Measurements from ENCODE around the gene KLK12.

The KLK12 gene

GRCh38 chr19:51043497-51043896 is 8.7 kb upstream of the KLK12 start:
- no peaks in the 10 kb centered on the region for H3K79me2 ChIP-seq (ENCODE audit: low read length)
- H3K9ac ChIP-seq (ENCODE audit: low read length): no peak overlapping the region
- H3K27ac ChIP-seq (ENCODE audit: low read length): no peak overlapping the region
- no peaks in the 10 kb centered on the region for H3F3A ChIP-seq (ENCODE audit: insufficient read depth, low read length)
- TF ChIP-seq EZH2 (optimal IDR thresholded peaks at IDR 0.05; ENCODE audit: low read depth, low read length): no peak
- no peak for TF ChIP-seq CTCF (IDR thresholded peaks at IDR 0.05; ENCODE audit: low read length)
- no peak for TF ChIP-seq EZH2phosphoT487 (IDR thresholded peaks at IDR 0.05; ENCODE audit: low read length)
- H3K4me1 ChIP-seq (ENCODE audit: low read length): no peaks in the 10 kb centered on the region
- H3K4me2 ChIP-seq (ENCODE audit: low read depth, low read length): no peak overlapping the region
- no peak for DNase-seq
- H3K9me3 ChIP-seq (replicated peaks; ENCODE audit: insufficient read depth, low read length): no peaks in the 10 kb centered on the region
- H3K9me2 ChIP-seq (replicated peaks; ENCODE audit: insufficient read depth, low read length): no peaks in the 10 kb centered on the region
- H2AFZ ChIP-seq (ENCODE audit: low read length): no peak overlapping the region
- H3K4me3 ChIP-seq (ENCODE audit: low read length): no peak overlapping the region
- no peaks in the 10 kb centered on the region for H4K20me1 ChIP-seq (ENCODE audit: insufficient read depth, low read length)
- no peaks in the 10 kb centered on the region for H3K36me3 ChIP-seq (replicated peaks; ENCODE audit: insufficient read depth, low read length)
- H3K27me3 ChIP-seq (replicated peaks; ENCODE audit: insufficient read depth, low read length): peaks cover 25% of the 10 kb centered on the region

DNA sequence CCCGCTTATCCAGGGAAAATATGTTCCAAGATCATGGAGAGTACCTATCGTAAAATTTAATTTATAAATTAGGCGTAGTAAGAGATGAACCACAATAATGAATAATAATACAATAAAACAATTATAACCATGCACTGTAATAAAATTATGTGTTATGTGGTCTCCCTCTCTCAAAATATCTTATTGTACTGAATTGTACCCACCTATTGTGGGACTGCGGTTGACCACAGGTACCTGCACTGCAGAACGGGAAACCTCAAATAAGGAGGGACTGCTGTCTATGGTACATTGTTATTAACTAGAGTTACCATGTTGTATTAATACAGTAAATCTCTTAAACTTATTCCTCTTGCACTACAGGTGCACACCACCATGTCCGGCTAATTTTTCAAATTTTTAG is 5.3 kb upstream of the KLK12 start:
- peaks cover 5% of the 10 kb centered on the region; the same call in 1 of the 2 replicates for H3K27me3 ChIP-seq (replicated peaks; ENCODE audit: insufficient read depth, low read length)
- no peaks in the 10 kb centered on the region for H3K79me2 ChIP-seq (ENCODE audit: low read length)

GRCh38 chr19:51036519-51036918 is 1.7 kb upstream of the KLK12 start:
- no peaks in the 10 kb centered on the region for H3K9me3 ChIP-seq (replicated peaks; ENCODE audit: insufficient read depth, low read length)
- no peaks in the 10 kb centered on the region; the same call in 1 of the 2 replicates for H3K27me3 ChIP-seq (replicated peaks; ENCODE audit: insufficient read depth, low read length)
- H3K36me3 ChIP-seq (replicated peaks; ENCODE audit: insufficient read depth, low read length): no peaks in the 10 kb centered on the region
- no peak overlapping the region for H3K4me2 ChIP-seq (ENCODE audit: low read depth, low read length)
- H3K9ac ChIP-seq (ENCODE audit: low read length): no peak overlapping the region
- H3F3A ChIP-seq (ENCODE audit: insufficient read depth, low read length): no peaks in the 10 kb centered on the region
- no peak overlapping the region for H2AFZ ChIP-seq (ENCODE audit: low read length)
- H3K4me3 ChIP-seq (ENCODE audit: low read length): no peak overlapping the region
- DNase-seq: no peak
- H3K4me1 ChIP-seq (ENCODE audit: low read length): no peaks in the 10 kb centered on the region
- TF ChIP-seq CTCF (IDR thresholded peaks at IDR 0.05; ENCODE audit: low read length): no peak
- TF ChIP-seq EZH2phosphoT487 (IDR thresholded peaks at IDR 0.05; ENCODE audit: low read length): no peak
- TF ChIP-seq EZH2 (optimal IDR thresholded peaks at IDR 0.05; ENCODE audit: low read depth, low read length): no peak
- H3K9me2 ChIP-seq (replicated peaks; ENCODE audit: insufficient read depth, low read length): no peaks in the 10 kb centered on the region
- no peaks in the 10 kb centered on the region for H3K79me2 ChIP-seq (ENCODE audit: low read length)
- no peaks in the 10 kb centered on the region for H4K20me1 ChIP-seq (ENCODE audit: insufficient read depth, low read length)
- no peak overlapping the region for H3K27ac ChIP-seq (ENCODE audit: low read length)

More for the DNA sequence above, 5.3 kb upstream of the KLK12 start:
- Histone ChIP-seq H3K36me3 (replicated peaks; ENCODE audit: insufficient read depth, low read length) (no peaks in the 10 kb centered on the region), H3K4me3 (ENCODE audit: low read length) (no peak overlapping the region), H3K4me2 (ENCODE audit: low read depth, low read length) (no peak overlapping the region), H3K9me3 (replicated peaks; ENCODE audit: insufficient read depth, low read length) (no peaks in the 10 kb centered on the region), H3K9ac (ENCODE audit: low read length) (no peak overlapping the region), H3F3A (ENCODE audit: insufficient read depth, low read length) (no peaks in the 10 kb centered on the region), H3K27ac (ENCODE audit: low read length) (no peak overlapping the region), H2AFZ (ENCODE audit: low read length) (no peak overlapping the region), H3K9me2 (replicated peaks; ENCODE audit: insufficient read depth, low read length) (no peaks in the 10 kb centered on the region), H4K20me1 (ENCODE audit: insufficient read depth, low read length) (no peaks in the 10 kb centered on the region), H3K4me1 (ENCODE audit: low read length) (no peaks in the 10 kb centered on the region)
- no peak for DNase-seq
- TF ChIP-seq CTCF (IDR thresholded peaks at IDR 0.05; ENCODE audit: low read length) (no peak), EZH2 (optimal IDR thresholded peaks at IDR 0.05; ENCODE audit: low read depth, low read length) (no peak), EZH2phosphoT487 (IDR thresholded peaks at IDR 0.05; ENCODE audit: low read length) (no peak)
